Measurements from ENCODE around the gene S100A8.

GRCh38 chr1:153394391-153394790 lies 3.5 kb upstream of the S100A8 start:
- TF ChIP-seq EZH2 (IDR thresholded peaks at IDR 0.05; ENCODE audit: insufficient read depth, poor library complexity, severe bottlenecking) (no peak), EZH2phosphoT487 (IDR thresholded peaks at IDR 0.05; ENCODE audit: insufficient read depth, low read depth) (no peak)
